Non-pigmented ciliary epithelial cell (primary cell): Measurements from ENCODE around the gene NEB.
"Not testable (repeated sequence)": the region's sequence is repeated elsewhere in the genome, so short reads cannot be mapped to it uniquely, and the experiment has no call there.

ENCODE experiments used
- DNase-seq: peaks from one replicate; pipeline ENCODE4 v3.0.0-alpha.2; 2010; ENCODE audit warnings: low read depth

NEB gene

GRCh38 chr2:151609705-151610104, 124.6 kb downstream of the NEB start:
- no peak for DNase-seq

DNA sequence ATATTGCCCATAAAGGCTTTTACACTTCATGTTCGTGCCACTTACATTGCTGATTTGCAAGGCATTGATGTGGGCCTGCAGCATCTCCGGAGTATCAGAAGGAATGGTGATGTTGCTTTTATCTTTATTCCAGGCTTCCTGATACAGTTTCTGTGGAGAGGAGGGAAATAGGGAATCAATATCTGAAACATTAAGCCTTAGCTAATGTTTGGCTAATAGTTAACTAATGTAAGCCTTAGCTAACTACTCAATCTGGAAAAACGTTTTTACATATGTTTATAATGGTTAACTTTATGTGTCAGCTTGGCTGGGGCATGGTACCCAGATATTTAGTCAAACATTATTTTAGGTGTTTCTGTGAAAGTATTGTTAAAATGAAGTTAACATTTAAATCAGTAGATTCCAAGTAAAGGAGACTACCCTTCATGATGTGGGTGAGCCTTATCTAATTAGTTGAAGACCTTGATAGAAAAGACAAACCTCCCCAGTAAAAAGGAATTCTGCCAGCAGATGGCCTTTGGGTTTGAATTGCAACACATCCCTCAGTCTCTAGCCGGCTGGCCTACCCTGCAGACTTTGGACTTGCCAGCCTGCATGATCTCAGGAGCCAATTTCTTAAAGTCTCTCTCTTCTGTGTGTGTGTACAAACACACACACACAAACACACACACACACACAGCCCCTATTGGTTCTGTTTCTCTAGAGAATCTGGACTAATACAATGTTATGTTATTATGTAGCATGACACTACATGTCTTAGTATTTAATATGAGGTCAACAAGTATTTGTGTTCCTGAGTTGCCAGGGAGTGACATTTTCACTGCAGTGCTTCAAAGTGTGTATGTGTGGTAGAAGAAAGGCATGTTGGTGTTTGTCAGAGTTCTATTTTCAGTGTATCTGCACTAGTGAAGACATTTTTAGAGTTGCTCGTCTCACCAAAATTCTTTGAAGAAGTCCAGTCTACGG, 126.5 kb downstream of the NEB start:
- not testable (repeated sequence) for DNase-seq

DNA sequence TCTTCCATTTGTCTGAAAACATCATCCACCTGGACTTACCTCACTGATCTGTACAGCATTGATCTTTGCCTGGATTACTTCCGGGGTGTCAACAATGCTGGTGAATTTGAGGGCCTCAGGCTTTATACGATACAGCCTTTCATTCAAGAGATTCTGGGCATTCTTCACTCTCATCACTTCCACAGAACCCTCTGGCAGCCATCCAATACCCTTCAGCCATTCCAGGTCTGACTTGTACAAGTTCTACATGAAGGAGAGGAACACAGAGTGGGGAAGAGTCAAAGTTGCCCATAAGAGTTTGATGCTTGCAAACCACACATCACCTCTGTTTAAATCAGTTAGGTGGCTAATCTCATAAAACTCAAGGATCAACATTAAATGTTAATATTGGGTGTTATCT, 130.7 kb downstream of the NEB start:
- DNase-seq: not testable (repeated sequence)

GRCh38 chr2:151602402-151602801, 131.9 kb downstream of the NEB start:
- not testable (repeated sequence) for DNase-seq

DNA sequence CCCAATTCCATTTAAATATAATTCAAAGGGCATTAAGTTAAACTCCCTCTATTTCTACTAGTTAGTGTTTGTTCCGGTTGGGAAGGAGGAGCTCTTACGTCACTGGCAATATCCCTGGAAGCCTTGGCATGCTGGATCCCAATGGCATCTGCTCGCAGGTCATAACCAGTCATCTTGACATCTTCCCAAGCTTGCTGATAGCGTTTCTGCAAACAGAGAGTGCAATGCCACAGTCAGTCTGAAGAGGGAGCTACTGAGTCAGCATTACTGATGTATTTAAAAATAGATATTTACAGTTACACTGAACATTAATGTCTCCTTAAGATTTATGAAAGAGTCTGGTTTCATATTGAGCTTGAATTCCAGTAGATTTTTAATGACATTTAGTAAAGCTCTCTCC, 132.5 kb downstream of the NEB start:
- DNase-seq: not testable (repeated sequence)

DNA sequence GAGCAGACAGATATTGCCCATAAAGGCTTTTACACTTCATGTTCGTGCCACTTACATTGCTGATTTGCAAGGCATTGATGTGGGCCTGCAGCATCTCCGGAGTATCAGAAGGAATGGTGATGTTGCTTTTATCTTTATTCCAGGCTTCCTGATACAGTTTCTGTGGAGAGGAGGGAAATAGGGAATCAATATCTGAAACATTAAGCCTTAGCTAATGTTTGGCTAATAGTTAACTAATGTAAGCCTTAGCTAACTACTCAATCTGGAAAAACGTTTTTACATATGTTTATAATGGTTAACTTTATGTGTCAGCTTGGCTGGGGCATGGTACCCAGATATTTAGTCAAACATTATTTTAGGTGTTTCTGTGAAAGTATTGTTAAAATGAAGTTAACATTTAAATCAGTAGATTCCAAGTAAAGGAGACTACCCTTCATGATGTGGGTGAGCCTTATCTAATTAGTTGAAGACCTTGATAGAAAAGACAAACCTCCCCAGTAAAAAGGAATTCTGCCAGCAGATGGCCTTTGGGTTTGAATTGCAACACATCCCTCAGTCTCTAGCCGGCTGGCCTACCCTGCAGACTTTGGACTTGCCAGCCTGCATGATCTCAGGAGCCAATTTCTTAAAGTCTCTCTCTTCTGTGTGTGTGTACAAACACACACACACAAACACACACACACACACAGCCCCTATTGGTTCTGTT, 137.2 kb downstream of the NEB start:
- DNase-seq: not testable (repeated sequence)

- DNase-seq: not testable (repeated sequence)
Observed at GRCh38 chr2:151591908-151592255, 142.4 kb downstream of the NEB start.

GRCh38 chr2:151591250-151591907, 142.9 kb downstream of the NEB start:
- DNase-seq: not testable (repeated sequence)

DNA sequence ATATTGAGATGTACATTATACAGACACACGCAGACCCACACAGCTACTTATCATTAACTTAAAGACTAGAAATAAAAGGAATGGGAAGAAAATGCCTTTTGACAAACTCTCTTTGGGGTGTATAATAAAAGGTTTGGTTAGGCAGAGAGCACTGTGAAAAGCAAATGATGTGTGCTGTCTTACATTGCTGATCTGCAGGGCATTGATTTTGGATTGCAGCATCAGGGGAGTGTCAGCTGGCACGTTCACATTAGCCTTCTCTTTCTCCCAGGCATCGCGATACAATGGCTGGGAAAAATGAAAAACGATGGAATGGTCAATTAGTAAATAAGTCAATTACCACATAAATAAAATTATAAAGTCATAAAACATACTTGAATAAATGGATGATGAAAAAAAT, 153.0 kb downstream of the NEB start:
- not testable (repeated sequence) for DNase-seq

DNA sequence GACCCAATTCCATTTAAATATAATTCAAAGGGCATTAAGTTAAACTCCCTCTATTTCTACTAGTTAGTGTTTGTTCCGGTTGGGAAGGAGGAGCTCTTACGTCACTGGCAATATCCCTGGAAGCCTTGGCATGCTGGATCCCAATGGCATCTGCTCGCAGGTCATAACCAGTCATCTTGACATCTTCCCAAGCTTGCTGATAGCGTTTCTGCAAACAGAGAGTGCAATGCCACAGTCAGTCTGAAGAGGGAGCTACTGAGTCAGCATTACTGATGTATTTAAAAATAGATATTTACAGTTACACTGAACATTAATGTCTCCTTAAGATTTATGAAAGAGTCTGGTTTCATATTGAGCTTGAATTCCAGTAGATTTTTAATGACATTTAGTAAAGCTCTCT, 153.6 kb downstream of the NEB start:
- not testable (repeated sequence) for DNase-seq

GRCh38 chr2:151577116-151577515, 157.2 kb downstream of the NEB start:
- no peak for DNase-seq

DNA sequence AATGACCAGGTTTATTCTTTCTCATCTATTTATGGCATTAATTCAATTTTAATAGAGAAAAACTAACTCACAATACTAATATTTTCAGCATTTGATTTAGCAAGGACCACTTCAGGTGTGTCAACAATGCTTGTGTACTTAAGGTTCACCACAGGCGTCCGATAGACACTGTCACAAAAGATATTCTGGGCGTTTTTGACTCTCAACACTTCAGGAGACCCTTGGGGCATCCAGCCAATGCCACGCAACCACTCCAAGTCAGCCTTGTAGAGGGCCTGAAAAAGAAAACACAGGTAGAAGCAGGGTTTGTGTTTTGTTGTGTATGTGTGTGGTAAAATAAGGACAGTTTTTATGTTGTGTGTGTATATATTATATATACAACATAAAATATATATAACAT, 158.2 kb downstream of the NEB start:
- DNase-seq: no peak

DNA sequence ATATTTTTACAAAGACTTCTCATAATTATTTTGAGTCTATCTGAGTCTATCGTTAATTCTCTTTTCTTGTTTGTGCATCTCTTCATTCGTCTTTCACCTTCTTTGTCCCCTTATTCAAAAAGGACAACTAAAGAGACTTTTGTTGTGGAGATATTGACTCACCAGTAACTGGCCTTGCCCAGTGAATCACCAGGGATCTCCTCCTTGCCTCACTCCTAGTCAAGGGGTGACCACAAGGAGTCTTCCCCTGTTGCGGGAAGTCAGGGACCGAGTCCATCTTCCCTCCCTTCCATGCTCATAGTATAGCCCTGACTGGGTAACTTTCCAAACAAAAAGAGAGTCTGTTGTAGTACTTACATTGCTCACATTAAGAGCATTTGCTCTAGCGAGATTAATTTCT, 158.9 kb downstream of the NEB start:
- no peak for DNase-seq

GRCh38 chr2:151570191-151570590, 164.1 kb downstream of the NEB start:
- no peak for DNase-seq

DNA sequence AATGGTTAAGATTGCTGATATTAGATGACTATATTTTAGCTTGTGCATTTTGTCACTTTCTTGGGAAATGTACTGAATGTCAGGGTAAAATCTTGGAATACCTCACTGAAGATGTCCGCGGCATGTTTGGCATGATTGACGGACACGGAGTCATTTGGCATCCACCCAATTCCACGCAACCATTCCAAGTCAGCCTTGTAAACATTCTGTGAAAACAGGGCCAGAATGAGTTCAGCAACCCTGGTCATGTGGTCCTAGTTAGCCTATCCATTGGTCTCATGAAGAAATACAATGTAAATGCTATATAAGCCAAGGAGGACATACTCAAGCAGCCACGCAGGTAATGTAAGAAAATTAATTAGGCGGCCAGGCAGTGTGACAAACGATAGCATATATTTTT, 165.1 kb downstream of the NEB start:
- DNase-seq: no peak

- DNase-seq: no peak
Observed at GRCh38 chr2:151568501-151568900, 165.8 kb downstream of the NEB start.

DNA sequence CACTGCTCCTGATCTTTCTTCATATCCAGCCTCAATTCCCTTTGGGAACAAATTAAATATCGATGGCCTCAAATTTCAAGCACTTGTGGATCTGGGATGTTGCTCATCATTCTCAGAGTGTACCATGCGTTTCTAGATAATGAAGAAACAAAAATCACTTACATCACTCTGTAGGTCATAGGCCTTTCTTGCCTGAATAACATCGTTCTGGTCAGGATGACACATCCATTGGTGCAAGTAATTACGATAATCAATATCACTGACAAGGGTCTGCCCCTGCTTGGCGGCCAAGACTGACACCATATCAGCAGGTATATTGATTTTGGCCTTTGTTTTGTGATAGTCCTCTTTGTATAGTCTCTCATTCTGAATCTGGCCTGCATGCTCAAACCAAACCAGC, 167.3 kb downstream of the NEB start:
- DNase-seq: no peak

DNA sequence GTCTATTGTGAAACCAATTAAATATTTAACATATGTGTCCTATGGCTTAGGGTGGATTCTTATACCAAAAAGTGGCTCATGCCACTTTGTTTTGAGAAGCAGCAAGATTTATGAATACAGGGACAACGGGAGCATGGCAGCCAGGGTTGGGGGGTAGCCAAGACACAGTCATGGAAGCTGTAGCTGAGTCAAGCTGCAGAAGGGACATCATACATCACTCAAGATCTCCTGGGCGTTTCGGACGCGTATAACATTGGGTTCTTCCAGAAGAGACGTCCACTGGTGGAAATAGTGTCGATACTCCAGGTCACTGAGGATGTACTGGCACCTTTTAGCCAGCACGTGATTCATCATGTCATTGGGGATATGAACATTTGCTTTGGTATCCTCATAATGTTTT, 171.9 kb downstream of the NEB start:
- DNase-seq: no peak

GRCh38 chr2:151560289-151560688, 174.0 kb downstream of the NEB start:
- DNase-seq: peak; percentile 46

- not testable (repeated sequence) for DNase-seq
Observed at GRCh38 chr2:151559431-151559830, 174.8 kb downstream of the NEB start.

GRCh38 chr2:151557883-151558282, 176.4 kb downstream of the NEB start:
- DNase-seq: not testable (repeated sequence)

DNA sequence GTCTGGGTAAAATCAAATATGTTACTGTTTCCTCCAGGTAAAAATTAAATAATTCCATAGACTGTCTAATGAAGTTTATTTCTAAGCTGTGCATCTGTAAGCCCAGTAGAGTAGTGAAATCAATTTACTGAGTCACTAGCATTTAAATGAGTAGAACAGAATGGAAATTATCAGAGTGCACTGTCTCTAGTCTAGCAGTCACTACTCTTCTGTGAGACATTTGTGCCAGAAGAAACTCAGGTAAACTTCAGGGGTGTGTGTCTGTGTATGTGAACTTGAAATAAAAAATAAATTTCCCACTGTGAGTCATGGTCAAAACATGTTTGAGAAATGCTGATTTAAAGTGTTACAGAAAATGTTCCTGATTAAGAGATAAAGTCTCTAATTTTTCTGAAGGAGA, 178.2 kb downstream of the NEB start:
- DNase-seq: no peak

GRCh38 chr2:151552287-151552686, 182.0 kb downstream of the NEB start:
- no peak for DNase-seq
